Activated naive CD4-positive, alpha-beta T cell treated with anti-CD3 and anti-CD28 coated beads, Interleukin-2, amount 50 U/mL, for 16 hours (primary cell): ENCODE results near the gene C1RL.

ENCODE experiments used
- DNase-seq: peaks from one replicate; pipeline ENCODE4 v3.0.0-alpha.2; 2020

Gene C1RL

DNA sequence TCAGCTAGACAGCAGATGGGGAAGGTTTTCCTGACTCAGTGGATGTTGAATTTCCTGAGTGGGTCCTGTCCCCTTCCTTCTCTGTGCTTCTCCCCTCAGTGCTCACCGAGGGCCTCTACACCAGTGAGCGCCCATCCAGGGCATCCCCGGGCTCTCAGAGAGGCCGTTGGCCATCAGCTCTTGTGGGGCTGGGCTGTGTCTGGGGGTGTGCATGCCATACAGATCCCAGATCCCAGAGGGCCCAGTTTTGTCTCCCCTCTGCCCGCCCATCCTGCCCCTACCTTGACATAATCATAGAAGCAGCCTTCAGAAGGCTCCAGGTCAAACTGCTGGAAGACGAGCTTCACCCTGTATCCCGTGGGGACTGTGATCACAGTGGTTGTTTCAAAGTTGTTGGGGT lies 17.8 kb downstream of the C1RL start:
- DNase-seq, result no peak

- no peak for DNase-seq
Measured at GRCh38 chr12:7090222-7090998, 18.6 kb downstream of the C1RL start.

GRCh38 chr12:7089196-7089871 lies 19.7 kb downstream of the C1RL start:
- no peak for DNase-seq

DNA sequence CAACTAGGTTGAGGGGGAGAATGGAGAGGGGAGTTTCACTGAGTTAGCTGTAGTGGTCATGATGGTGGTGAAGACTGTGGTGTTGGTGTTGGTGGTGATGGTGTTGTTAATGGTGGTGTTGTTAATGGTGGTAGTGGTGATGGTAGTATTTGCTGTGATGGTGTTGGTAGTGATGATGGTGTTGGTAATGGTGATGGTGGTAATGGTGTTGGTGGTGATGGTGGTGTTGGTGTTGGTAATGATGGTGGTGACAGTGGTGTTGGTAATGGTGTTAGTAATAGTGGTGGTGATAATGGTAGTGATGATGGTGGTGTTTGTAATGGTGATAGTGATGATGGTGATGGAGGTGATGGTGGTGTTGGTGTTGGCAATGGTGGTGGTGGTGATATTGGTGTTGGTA lies 25.9 kb downstream of the C1RL start:
- DNase-seq, result no peak

- DNase-seq, result no peak
Measured at GRCh38 chr12:7081037-7081436, 28.0 kb downstream of the C1RL start.

GRCh38 chr12:7079826-7080125 lies 29.2 kb downstream of the C1RL start:
- DNase-seq, result no peak

- no peak for DNase-seq
Measured at GRCh38 chr12:7078163-7078562, 30.9 kb downstream of the C1RL start.

GRCh38 chr12:7076493-7076892 lies 32.5 kb downstream of the C1RL start:
- no peak for DNase-seq

DNA sequence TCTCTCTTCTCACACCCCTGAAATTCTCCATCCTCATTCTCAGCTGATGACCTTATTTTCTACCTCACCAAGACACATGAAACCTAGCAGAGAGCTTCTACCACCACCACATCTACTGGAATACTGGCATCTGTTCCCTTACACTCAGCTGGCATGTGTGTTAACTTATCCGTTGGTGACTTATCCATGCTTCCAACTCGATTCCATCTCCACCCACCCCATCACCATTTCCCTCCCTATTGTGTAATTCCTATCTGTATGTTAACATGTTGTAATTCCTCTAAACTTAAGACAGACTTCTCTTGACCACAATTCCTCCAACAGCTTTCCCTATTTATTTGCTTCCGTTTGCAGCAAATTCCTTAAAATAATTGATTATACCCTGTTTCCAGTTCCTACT lies 33.1 kb downstream of the C1RL start:
- no peak for DNase-seq

GRCh38 chr12:7075518-7075917 lies 33.5 kb downstream of the C1RL start:
- DNase-seq, result no peak

GRCh38 chr12:7073946-7074345 lies 35.1 kb downstream of the C1RL start:
- DNase-seq, result no peak

- DNase-seq, result no peak
Measured at GRCh38 chr12:7072554-7072953, 36.5 kb downstream of the C1RL start.

GRCh38 chr12:7072035-7072434 lies 37.0 kb downstream of the C1RL start:
- no peak for DNase-seq

DNA sequence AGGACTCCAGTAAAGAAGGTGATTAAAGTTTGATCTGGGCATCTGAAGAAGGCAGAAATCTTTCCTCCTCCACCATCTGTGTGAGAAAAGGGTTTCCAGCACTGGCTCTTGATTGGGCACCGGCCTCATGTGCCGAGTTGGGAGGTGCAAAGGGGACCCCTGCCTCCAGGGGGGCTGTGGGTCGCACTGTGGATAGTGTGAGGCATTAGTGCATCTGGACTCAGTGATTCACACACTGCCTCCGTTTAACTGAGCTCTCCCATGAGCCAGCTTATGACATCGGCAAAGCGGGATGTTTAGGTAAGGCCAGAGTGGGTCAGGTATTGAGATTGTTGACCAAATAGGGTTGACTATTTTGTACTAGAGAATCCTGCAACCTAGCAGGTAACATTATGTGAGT lies 39.6 kb downstream of the C1RL start:
- DNase-seq, result no peak

DNA sequence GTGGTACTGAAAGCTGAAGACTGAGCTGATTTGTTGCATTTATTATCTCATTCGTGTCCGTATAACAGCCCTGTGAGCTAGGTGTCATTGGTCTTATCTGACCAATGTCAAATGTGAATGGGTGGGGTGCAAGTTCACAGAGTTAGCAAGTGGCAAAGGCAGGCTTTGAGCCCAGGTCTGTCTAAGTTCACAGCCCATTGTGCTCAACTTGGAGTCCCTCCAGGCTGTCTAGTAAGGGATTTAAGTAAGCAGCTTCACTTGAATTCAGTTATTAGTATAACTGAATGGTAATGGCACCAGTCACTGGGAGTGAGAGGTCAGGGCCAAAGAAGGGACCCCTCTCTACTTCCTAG lies 40.0 kb downstream of the C1RL start:
- no peak for DNase-seq

DNA sequence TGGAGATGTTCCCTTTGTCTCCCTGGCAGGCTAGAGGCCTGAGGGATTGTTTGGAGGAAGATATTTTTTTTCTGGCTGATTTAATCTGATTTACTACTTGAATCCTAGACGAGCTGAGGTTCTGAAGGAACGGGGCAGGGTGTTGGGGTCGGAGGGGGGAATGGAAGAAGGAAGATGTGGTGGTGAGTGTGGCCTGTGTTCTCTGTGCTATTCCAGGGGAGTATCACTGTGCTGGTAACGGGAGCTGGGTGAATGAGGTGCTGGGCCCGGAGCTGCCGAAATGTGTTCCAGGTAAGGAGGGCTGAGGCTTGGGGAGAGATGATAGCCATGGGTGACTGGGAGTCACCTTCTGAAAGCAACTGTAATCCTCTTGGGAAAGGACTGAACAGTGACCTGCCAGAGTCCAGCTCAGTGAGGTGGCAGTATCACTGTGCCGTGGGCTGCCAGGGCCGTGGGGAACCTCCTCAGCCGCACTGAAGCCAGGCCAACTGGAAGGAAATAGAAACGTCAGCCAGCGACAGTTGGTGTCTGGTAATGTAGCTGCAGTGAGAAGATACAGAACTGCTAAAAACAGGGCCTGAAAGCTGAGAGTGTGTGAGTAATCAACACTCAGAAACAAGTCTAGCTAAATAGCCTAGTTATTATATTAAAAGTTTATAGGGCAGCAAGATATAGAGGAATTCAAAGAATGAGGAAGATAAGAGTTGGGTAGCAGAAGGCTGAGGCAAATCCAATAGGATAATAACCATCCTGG lies 40.6 kb downstream of the C1RL start:
- DNase-seq, result no peak

GRCh38 chr12:7067096-7067495 lies 41.9 kb downstream of the C1RL start:
- DNase-seq, result no peak

DNA sequence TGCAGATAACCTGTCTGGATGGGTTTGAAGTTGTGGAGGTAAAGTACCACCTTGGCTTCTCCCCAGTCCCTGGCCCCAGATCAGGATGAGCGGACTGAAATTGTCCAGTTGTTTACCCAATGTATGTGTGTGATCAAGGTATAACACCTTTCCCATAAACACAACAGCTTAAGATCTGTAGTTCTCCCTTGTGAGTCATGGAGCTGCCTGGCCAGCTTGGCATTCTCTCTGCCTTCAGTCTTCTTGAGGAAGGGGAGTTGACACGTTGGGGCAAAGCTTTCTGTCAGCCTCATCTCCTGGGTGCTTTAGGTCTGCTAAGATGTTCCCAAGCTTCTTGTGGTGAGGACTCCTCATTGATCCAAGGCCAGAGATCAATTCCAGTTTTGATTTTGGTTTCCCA lies 42.4 kb downstream of the C1RL start:
- no peak for DNase-seq

DNA sequence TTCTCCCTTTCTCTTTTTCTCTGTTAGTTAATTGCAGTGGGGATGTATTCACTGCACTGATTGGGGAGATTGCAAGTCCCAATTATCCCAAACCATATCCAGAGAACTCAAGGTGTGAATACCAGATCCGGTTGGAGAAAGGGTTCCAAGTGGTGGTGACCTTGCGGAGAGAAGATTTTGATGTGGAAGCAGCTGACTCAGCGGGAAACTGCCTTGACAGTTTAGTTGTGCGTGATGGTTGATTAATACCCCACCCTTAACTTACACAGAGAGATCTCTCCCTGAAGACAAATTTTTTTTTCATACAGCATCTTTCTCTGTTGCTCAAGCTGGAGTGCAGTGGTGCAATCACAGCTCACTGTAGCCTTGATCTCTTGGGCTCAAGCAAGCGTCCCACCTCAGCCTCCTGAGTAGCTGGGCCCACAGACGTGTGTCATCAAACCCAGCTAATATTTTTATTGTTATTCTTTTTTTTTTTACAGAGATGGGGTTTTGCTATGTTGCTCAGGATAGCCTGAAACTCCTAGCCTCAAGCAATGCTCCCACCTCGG lies 43.9 kb downstream of the C1RL start:
- DNase-seq, result no peak

DNA sequence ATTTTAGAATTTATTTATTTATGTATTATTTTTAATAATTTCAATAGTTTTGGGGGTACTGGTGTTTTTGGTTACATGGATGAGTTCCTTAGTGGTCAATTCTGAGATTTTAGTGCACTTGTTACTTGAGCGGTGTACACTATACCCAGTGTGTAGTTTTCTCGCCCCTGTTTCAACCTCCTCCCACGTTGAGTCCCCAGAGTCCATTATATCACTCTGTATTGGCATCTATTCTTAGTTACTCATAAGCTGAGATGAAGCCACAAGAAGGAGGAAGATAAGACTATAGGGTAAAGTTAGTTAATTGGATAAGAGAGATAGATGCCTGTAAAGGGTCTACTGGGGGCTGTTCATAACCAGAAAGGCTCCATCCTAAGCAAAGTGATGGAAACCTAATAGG lies 44.5 kb downstream of the C1RL start:
- DNase-seq, result no peak

- no peak for DNase-seq
Measured at GRCh38 chr12:7061596-7061995, 47.4 kb downstream of the C1RL start.

DNA sequence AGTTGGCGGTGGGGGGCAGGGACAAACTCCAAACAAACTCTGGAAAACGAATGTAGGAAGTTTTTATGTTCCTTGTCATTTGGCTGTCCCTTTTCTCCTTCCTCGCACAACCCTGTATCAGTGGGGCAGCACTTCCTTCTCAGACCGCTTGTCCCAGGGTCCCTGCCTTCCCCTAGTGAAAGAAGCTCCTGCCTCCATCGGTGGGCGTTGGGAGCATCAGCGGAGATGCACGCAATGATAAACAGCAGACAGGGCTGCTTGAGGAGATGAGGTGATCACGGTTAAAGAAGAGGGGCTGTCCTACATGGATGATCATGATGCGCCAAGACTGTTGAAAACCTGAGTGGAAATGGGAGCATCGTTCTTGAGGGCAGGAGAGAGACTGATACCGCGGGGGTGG lies 47.9 kb downstream of the C1RL start:
- DNase-seq, result no peak

- no peak for DNase-seq
Measured at GRCh38 chr12:7060353-7060954, 48.6 kb downstream of the C1RL start, which contains the start of gene C1S. TSS of gene C1S (plus strand) at chr12:7060718. CDS start at chr12:7061913, 1,195 bp downstream.

DNA sequence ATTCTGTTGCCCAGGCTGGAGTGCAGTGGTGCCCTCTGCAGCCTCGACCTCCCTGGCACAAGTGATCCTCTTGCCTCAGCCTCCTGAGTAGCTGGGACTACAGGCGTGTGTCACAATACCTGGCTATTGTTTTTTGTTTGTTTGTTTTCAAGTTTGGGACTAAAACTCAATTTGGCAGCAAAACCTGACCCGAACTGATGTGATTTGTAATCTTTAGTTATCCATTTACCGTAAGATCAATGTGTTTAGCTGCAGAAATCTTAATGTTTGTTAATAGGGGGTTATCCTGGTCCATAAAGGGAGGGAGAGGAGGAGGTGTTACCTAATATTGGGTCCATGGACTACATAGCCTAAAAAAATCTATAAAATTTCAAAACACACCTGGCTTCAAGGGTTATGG lies 49.2 kb downstream of the C1RL start:
- DNase-seq, result no peak
